ENCODE measurements around the gene PNMA6E. TPM values are rescaled to one million over a fixed set of nuclear protein-coding genes. Genes with fewer than 3 reads are reported as not detected.

Gene PNMA6E
- total and polyA plus RNA-seq, 2 donors: not detected

GRCh38 chrX:153421856-153422255 lies 20.7 kb upstream of the PNMA6E start:
- no peaks in the 10 kb centered on the region for H3K4me1 ChIP-seq (ENCODE audit: insufficient read depth)
- no peak overlapping the region for H3K4me3 ChIP-seq (ENCODE audit: low read depth, low read length)
- no peak for DNase-seq (ENCODE audit: extremely low spot score)
- WGBS: 89% methylated on average over 18 of the region's 18 CpGs
- no peak overlapping the region for H3K27ac ChIP-seq (ENCODE audit: low read depth)
- peaks cover 1% of the 10 kb centered on the region for H3K36me3 ChIP-seq (ENCODE audit: insufficient read depth)

- 88% methylated on average over 91 of the region's 91 CpGs for WGBS
- Histone ChIP-seq H3K4me1 (ENCODE audit: insufficient read depth) (no peaks in the 10 kb centered on the region), H3K27ac (ENCODE audit: low read depth) (no peak overlapping the region), H3K4me3 (ENCODE audit: low read depth, low read length) (no peak overlapping the region), H3K36me3 (ENCODE audit: insufficient read depth) (peaks cover 1% of the 10 kb centered on the region)
- DNase-seq (ENCODE audit: extremely low spot score): no peak
These were observed 19.9 kb upstream of the PNMA6E start for GRCh38 chrX:153420851-153421599.

- WGBS: 95% methylated on average over 8 of the region's 8 CpGs
- no peak for DNase-seq (ENCODE audit: extremely low spot score)
- Histone ChIP-seq H3K36me3 (ENCODE audit: insufficient read depth) (peaks cover 1% of the 10 kb centered on the region), H3K4me3 (ENCODE audit: low read depth, low read length) (no peak overlapping the region), H3K4me1 (ENCODE audit: insufficient read depth) (no peaks in the 10 kb centered on the region), H3K27ac (ENCODE audit: low read depth) (no peak overlapping the region)
These were observed 16.5 kb upstream of the PNMA6E start for GRCh38 chrX:153417637-153418036.

- 65% methylated on average over 12 of the region's 12 CpGs for whole genome bisulfite sequencing
- no peak overlapping the region for H3K4me3 ChIP-seq (ENCODE audit: low read depth, low read length)
- no peaks in the 10 kb centered on the region for H3K4me1 ChIP-seq (ENCODE audit: insufficient read depth)
- no peak overlapping the region for H3K27ac ChIP-seq (ENCODE audit: low read depth)
- H3K36me3 ChIP-seq (ENCODE audit: insufficient read depth): peaks cover 1% of the 10 kb centered on the region
- no peak for DNase-seq (ENCODE audit: extremely low spot score)
These were observed 15.8 kb upstream of the PNMA6E start for GRCh38 chrX:153416781-153417450.

GRCh38 chrX:153414856-153415510 lies 13.8 kb upstream of the PNMA6E start:
- no peak overlapping the region for H3K27ac ChIP-seq (ENCODE audit: low read depth)
- no peaks in the 10 kb centered on the region for H3K4me1 ChIP-seq (ENCODE audit: insufficient read depth)
- no peak for DNase-seq (ENCODE audit: extremely low spot score)
- no peak overlapping the region for H3K4me3 ChIP-seq (ENCODE audit: low read depth, low read length)
- WGBS: 71% methylated on average over 9 of the region's 9 CpGs
- H3K36me3 ChIP-seq (ENCODE audit: insufficient read depth): no peaks in the 10 kb centered on the region

- Histone ChIP-seq H3K4me1 (ENCODE audit: insufficient read depth) (no peaks in the 10 kb centered on the region), H3K27ac (ENCODE audit: low read depth) (no peak overlapping the region), H3K36me3 (ENCODE audit: insufficient read depth) (no peaks in the 10 kb centered on the region), H3K4me3 (ENCODE audit: low read depth, low read length) (no peak overlapping the region)
- DNase-seq (ENCODE audit: extremely low spot score): no peak
- WGBS: 90% methylated on average over 11 of the region's 11 CpGs
These were observed 12.6 kb upstream of the PNMA6E start for GRCh38 chrX:153413731-153414130.

GRCh38 chrX:153412746-153413720 lies 11.9 kb upstream of the PNMA6E start:
- WGBS: 80% methylated on average over 23 of the region's 23 CpGs
- no peaks in the 10 kb centered on the region for H3K4me1 ChIP-seq (ENCODE audit: insufficient read depth)
- no peak overlapping the region for H3K4me3 ChIP-seq (ENCODE audit: low read depth, low read length)
- H3K27ac ChIP-seq (ENCODE audit: low read depth): no peak overlapping the region
- H3K36me3 ChIP-seq (ENCODE audit: insufficient read depth): no peaks in the 10 kb centered on the region
- no peak for DNase-seq (ENCODE audit: extremely low spot score)

GRCh38 chrX:153411988-153412574 lies 10.9 kb upstream of the PNMA6E start:
- H3K4me3 ChIP-seq (ENCODE audit: low read depth, low read length): peak overlapping the region; percentile 44
- no peaks in the 10 kb centered on the region for H3K36me3 ChIP-seq (ENCODE audit: insufficient read depth)
- DNase-seq (ENCODE audit: extremely low spot score): no peak
- WGBS: 62% methylated on average over 17 of the region's 17 CpGs
- H3K4me1 ChIP-seq (ENCODE audit: insufficient read depth): no peaks in the 10 kb centered on the region
- no peak overlapping the region for H3K27ac ChIP-seq (ENCODE audit: low read depth)

- DNase-seq (ENCODE audit: extremely low spot score): no peak
- Histone ChIP-seq H3K27ac (ENCODE audit: low read depth) (no peak within 1 kb of the TSS), H3K4me1 (ENCODE audit: insufficient read depth) (no peaks in the 10 kb centered on the region), H3K36me3 (ENCODE audit: insufficient read depth) (no peaks in the 10 kb centered on the region), H3K4me3 (ENCODE audit: low read depth, low read length) (peak within 1 kb of the TSS; percentile 44)
- WGBS: 1% methylated on average over 70 of the region's 75 CpGs
These were observed 10.3 kb upstream of the PNMA6E start, which contains the start of gene ZFP92 for GRCh38 chrX:153411255-153411987. Gene ZFP92, plus strand, starts transcription at chrX:153411472. Its CDS starts 6,851 bp downstream, at chrX:153418323.

- DNase-seq (ENCODE audit: extremely low spot score): no peak
These were observed 9.7 kb upstream of the PNMA6E start for GRCh38 chrX:153410888-153411254.

GRCh38 chrX:153410373-153410772 lies 9.2 kb upstream of the PNMA6E start:
- no peak overlapping the region for H3K4me3 ChIP-seq (ENCODE audit: low read depth, low read length)
- no peaks in the 10 kb centered on the region for H3K36me3 ChIP-seq (ENCODE audit: insufficient read depth)
- H3K27ac ChIP-seq (ENCODE audit: low read depth): no peak overlapping the region
- no peak for DNase-seq (ENCODE audit: extremely low spot score)
- H3K4me1 ChIP-seq (ENCODE audit: insufficient read depth): no peaks in the 10 kb centered on the region
- 83% methylated on average over 15 of the region's 15 CpGs for WGBS

More at GRCh38 chrX:153410888-153411254, 9.7 kb upstream of the PNMA6E start:
- 46% methylated on average over 12 of the region's 12 CpGs for WGBS
- Histone ChIP-seq H3K36me3 (ENCODE audit: insufficient read depth) (no peaks in the 10 kb centered on the region), H3K27ac (ENCODE audit: low read depth) (no peak overlapping the region), H3K4me3 (ENCODE audit: low read depth, low read length) (peak overlapping the region; percentile 44), H3K4me1 (ENCODE audit: insufficient read depth) (no peaks in the 10 kb centered on the region)

- no peak for DNase-seq (ENCODE audit: extremely low spot score)
- Histone ChIP-seq H3K4me1 (ENCODE audit: insufficient read depth) (no peaks in the 10 kb centered on the region), H3K4me3 (ENCODE audit: low read depth, low read length) (no peak overlapping the region), H3K36me3 (ENCODE audit: insufficient read depth) (no peaks in the 10 kb centered on the region), H3K27ac (ENCODE audit: low read depth) (no peak overlapping the region)
- WGBS: 91% methylated on average over 30 of the region's 30 CpGs
These were observed 8.4 kb upstream of the PNMA6E start for GRCh38 chrX:153409414-153410101.
